ENCODE measurements around the gene LRCH1. TPM values are rescaled to one million over a fixed set of nuclear protein-coding genes. Genes with fewer than 3 reads are reported as not detected.

Gene LRCH1
- total and polyA plus RNA-seq, 2 experiments from 2014 or later: 6.0 to 14.6 TPM

DNA sequence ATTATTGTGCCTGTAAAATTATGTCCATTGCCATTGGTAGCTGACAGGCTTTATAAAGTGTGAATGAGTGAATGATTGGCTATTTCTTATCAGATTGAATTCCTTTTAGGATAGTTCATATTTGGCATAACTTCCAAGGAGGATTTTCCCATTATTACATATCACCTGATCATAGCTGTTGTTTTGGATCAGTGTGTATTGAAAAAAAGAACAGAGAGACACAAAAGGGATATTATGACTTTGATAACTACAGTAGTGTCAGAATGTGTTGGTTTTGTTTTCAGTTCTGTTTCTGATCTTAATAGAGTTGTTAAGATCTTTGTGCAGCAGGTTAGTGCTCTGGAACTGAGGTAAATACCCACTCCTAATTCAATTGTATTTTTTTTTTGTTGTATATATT lies 103.8 kb downstream of the LRCH1 start:
- no peaks in the 10 kb centered on the region for H3K27me3 ChIP-seq
- peaks cover 18% of the 10 kb centered on the region for H3K4me1 ChIP-seq (ENCODE audit: low read depth)
- no peak overlapping the region for H3K27ac ChIP-seq
- H3K4me3 ChIP-seq: no peak overlapping the region
- H3K9me3 ChIP-seq (ENCODE audit: low read depth): no peaks in the 10 kb centered on the region
- TF ChIP-seq, protein P1, sequence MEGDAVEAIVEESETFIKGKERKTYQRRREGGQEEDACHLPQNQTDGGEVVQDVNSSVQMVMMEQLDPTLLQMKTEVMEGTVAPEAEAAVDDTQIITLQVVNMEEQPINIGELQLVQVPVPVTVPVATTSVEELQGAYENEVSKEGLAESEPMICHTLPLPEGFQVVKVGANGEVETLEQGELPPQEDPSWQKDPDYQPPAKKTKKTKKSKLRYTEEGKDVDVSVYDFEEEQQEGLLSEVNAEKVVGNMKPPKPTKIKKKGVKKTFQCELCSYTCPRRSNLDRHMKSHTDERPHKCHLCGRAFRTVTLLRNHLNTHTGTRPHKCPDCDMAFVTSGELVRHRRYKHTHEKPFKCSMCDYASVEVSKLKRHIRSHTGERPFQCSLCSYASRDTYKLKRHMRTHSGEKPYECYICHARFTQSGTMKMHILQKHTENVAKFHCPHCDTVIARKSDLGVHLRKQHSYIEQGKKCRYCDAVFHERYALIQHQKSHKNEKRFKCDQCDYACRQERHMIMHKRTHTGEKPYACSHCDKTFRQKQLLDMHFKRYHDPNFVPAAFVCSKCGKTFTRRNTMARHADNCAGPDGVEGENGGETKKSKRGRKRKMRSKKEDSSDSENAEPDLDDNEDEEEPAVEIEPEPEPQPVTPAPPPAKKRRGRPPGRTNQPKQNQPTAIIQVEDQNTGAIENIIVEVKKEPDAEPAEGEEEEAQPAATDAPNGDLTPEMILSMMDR (IDR thresholded peaks at IDR 0.05; ENCODE audit: low read depth, low read length): no peak
- H3K36me3 ChIP-seq: no peaks in the 10 kb centered on the region
- DNase-seq (ENCODE audit: low read depth in 1 of 2, low spot score in 1 of 2): no peak

DNA sequence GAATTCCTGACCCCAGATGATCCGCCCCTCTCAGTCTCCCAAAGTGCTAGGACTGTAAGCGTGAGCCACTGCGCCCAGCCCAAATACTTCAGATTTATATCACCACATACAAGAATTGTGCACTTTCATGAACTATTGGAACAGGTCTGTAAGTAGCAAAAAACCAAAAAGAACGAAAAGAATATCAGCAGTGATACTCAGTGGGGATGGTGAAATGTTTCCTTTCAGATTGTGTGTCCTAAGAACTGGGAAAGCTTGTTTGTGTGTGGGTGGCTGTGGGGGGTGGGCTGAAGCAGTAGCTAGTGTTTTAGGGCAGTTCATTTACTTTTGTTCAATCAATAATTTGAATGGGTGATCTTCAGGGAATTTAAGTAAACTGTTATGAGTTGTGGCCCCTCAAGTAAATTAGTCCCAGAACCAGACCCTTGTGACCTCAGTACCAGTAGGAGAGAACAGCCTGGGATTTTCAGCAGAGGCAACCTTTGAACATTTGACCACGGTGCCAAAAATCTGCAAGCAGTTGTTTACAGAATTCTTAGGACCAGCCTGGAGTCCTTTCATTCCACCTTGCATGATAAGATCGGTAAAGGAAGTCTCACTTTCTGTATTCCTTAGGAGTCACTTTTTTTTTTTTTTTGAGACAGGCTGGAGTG lies 106.6 kb downstream of the LRCH1 start:
- no peaks in the 10 kb centered on the region for H3K36me3 ChIP-seq
- no peak for DNase-seq (ENCODE audit: low read depth in 1 of 2, low spot score in 1 of 2)
- peaks cover 37% of the 10 kb centered on the region for H3K4me1 ChIP-seq (ENCODE audit: low read depth)
- H3K27ac ChIP-seq: no peak overlapping the region
- no peaks in the 10 kb centered on the region for H3K27me3 ChIP-seq
- H3K9me3 ChIP-seq (ENCODE audit: low read depth): no peaks in the 10 kb centered on the region
- no peak overlapping the region for H3K4me3 ChIP-seq
- TF ChIP-seq, protein P1 (IDR thresholded peaks at IDR 0.05; ENCODE audit: low read depth, low read length): no peak

DNA sequence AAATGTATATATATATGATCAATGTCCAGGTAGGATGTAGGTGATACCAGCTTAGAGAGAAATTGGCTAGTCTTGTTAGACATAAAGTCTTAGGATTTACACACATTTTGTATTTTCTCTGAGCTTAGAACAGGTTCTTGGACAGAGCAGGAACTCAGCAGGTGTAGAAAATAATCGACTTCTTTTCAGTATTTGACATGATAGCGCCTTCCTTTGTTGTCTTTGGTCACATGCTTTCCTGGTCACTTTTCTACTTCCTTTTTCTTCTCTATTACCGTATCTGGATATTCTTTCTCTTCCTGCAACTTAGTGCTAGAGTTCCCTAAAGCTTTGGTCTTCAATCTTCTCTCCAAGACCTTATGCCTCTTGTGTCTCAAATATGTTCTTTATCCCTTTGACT lies 107.4 kb downstream of the LRCH1 start:
- Histone ChIP-seq H3K4me1 (ENCODE audit: low read depth) (peaks cover 37% of the 10 kb centered on the region), H3K9me3 (ENCODE audit: low read depth) (no peaks in the 10 kb centered on the region), H3K27ac (no peak overlapping the region), H3K36me3 (no peaks in the 10 kb centered on the region), H3K4me3 (no peak overlapping the region), H3K27me3 (no peaks in the 10 kb centered on the region)
- DNase-seq (ENCODE audit: low read depth in 1 of 2, low spot score in 1 of 2): no peak
- TF ChIP-seq, protein P1 (IDR thresholded peaks at IDR 0.05; ENCODE audit: low read depth, low read length): no peak

DNA sequence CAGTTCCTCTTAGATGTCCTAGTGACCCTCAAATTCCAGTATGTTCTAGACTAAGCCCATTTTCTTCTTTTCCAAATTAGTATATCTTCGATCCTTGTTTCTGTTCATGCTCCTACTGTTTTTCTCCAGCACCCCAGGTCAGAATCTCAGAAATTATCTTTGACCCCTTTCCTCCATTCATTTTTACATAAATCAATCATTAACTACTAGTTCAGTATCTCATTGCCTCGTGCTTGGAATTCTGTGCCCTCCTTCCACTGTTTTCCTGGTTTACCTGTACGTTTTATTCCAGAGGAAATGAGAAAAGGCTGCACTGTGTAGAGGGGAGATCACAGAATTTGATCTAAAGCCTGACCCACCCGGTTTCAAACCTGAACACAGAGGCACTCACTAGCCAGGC lies 107.9 kb downstream of the LRCH1 start:
- no peak for DNase-seq (ENCODE audit: low read depth in 1 of 2, low spot score in 1 of 2)
- TF ChIP-seq, protein P1 (IDR thresholded peaks at IDR 0.05; ENCODE audit: low read depth, low read length): no peak
- no peaks in the 10 kb centered on the region for H3K36me3 ChIP-seq
- peaks cover 37% of the 10 kb centered on the region for H3K4me1 ChIP-seq (ENCODE audit: low read depth)
- H3K4me3 ChIP-seq: no peak overlapping the region
- H3K9me3 ChIP-seq (ENCODE audit: low read depth): no peaks in the 10 kb centered on the region
- H3K27ac ChIP-seq: no peak overlapping the region
- no peaks in the 10 kb centered on the region for H3K27me3 ChIP-seq

DNA sequence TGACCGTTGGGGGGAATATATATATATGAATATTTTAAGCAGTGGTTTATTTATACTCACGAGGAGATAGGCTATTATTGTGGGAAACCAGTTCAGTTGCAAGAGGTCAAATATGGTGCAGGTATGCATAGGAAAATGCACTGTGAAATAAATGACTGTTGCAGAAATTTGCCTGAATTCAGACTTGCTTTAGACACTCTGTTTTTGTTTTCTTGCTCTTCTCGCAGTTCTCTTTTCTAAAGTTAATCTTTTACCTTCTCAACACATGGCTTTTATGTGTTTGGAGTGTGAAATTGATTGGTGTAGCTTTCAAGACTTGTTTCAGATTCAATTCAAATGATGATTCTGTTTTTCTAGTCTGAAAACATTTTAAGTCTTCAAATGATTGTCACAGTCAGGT lies 109.7 kb downstream of the LRCH1 start:
- H3K4me1 ChIP-seq (ENCODE audit: low read depth): peaks cover 54% of the 10 kb centered on the region
- no peak overlapping the region for H3K27ac ChIP-seq
- no peaks in the 10 kb centered on the region for H3K27me3 ChIP-seq
- H3K36me3 ChIP-seq: no peaks in the 10 kb centered on the region
- DNase-seq (ENCODE audit: low read depth in 1 of 2, low spot score in 1 of 2): no peak
- H3K4me3 ChIP-seq: no peak overlapping the region
- TF ChIP-seq, protein P1 (IDR thresholded peaks at IDR 0.05; ENCODE audit: low read depth, low read length): no peak
- no peaks in the 10 kb centered on the region for H3K9me3 ChIP-seq (ENCODE audit: low read depth)

Measured in cardiac muscle cell (in vitro differentiated cells and primary cell).